ENCODE results near the gene PLXNB1. TPM values are rescaled to one million over a fixed set of nuclear protein-coding genes. Genes with fewer than 3 reads are reported as not detected.

The PLXNB1 gene
- total RNA-seq, 1 donor from 2014 or later: 195 TPM

GRCh38 chr3:48406443-48407431 is 23.1 kb downstream of the PLXNB1 start:
- Mint-ChIP-seq H3K4me3 (ENCODE audit: unreplicated experiment) (no peak overlapping the region), H3K36me3 (ENCODE audit: unreplicated experiment) (no peaks in the 10 kb centered on the region), H3K9me3 (ENCODE audit: unreplicated experiment) (peaks cover 4% of the 10 kb centered on the region), H3K4me1 (ENCODE audit: low read depth, unreplicated experiment) (no peaks in the 10 kb centered on the region), H3K27ac (ENCODE audit: unreplicated experiment) (no peak overlapping the region), H3K27me3 (ENCODE audit: unreplicated experiment) (peaks cover 6% of the 10 kb centered on the region)
- peak; percentile 7 for DNase-seq
- no peak for TF ChIP-seq CTCF (IDR thresholded peaks at IDR 0.05; ENCODE audit: partially characterized antibody, unreplicated experiment)

- Mint-ChIP-seq H3K4me1 (ENCODE audit: low read depth, unreplicated experiment) (no peaks in the 10 kb centered on the region), H3K4me3 (ENCODE audit: unreplicated experiment) (no peak overlapping the region), H3K27ac (ENCODE audit: unreplicated experiment) (no peak overlapping the region), H3K36me3 (ENCODE audit: unreplicated experiment) (no peaks in the 10 kb centered on the region), H3K9me3 (ENCODE audit: unreplicated experiment) (peaks cover 5% of the 10 kb centered on the region), H3K27me3 (ENCODE audit: unreplicated experiment) (peaks cover 6% of the 10 kb centered on the region)
- TF ChIP-seq CTCF (IDR thresholded peaks at IDR 0.05; ENCODE audit: partially characterized antibody, unreplicated experiment): no peak
- DNase-seq: peak; percentile 1
These were observed 23.9 kb downstream of the PLXNB1 start for GRCh38 chr3:48405971-48406370.

GRCh38 chr3:48405343-48405881 is 24.5 kb downstream of the PLXNB1 start:
- DNase-seq: no peak
- H3K4me3 Mint-ChIP-seq (ENCODE audit: unreplicated experiment): no peak overlapping the region
- TF ChIP-seq CTCF (IDR thresholded peaks at IDR 0.05; ENCODE audit: partially characterized antibody, unreplicated experiment): no peak
- no peaks in the 10 kb centered on the region for H3K4me1 Mint-ChIP-seq (ENCODE audit: low read depth, unreplicated experiment)
- no peaks in the 10 kb centered on the region for H3K36me3 Mint-ChIP-seq (ENCODE audit: unreplicated experiment)
- H3K27ac Mint-ChIP-seq (ENCODE audit: unreplicated experiment): no peak overlapping the region
- peaks cover 5% of the 10 kb centered on the region for H3K9me3 Mint-ChIP-seq (ENCODE audit: unreplicated experiment)
- peaks cover 6% of the 10 kb centered on the region for H3K27me3 Mint-ChIP-seq (ENCODE audit: unreplicated experiment)

- Mint-ChIP-seq H3K27me3 (ENCODE audit: unreplicated experiment) (peaks cover 6% of the 10 kb centered on the region), H3K9me3 (ENCODE audit: unreplicated experiment) (peaks cover 7% of the 10 kb centered on the region), H3K36me3 (ENCODE audit: unreplicated experiment) (no peaks in the 10 kb centered on the region), H3K27ac (ENCODE audit: unreplicated experiment) (no peak overlapping the region), H3K4me3 (ENCODE audit: unreplicated experiment) (no peak overlapping the region), H3K4me1 (ENCODE audit: low read depth, unreplicated experiment) (no peaks in the 10 kb centered on the region)
- DNase-seq: no peak
- no peak for TF ChIP-seq CTCF (IDR thresholded peaks at IDR 0.05; ENCODE audit: partially characterized antibody, unreplicated experiment)
These were observed 25.2 kb downstream of the PLXNB1 start for GRCh38 chr3:48404440-48405342.

All from glutamatergic neuron (in vitro differentiated cells).